HepG2 (cell line): ENCODE measurements around the gene PSD4. TPM values are rescaled to one million over a fixed set of nuclear protein-coding genes. Genes with fewer than 3 reads are reported as not detected.
A peak's percentile ranks its signal among the peaks of the same experiment; 100 is the strongest.

Experiments
- DR1 ChIP-seq: sonication (generic); formaldehyde crosslinking; IDR thresholded peaks from 2 replicates; pipeline ENCODE4 v1.8.0; 2021; ENCODE audit warnings: mild to moderate bottlenecking, missing genetic modification reagents, inconsistent platforms
- EP300 ChIP-seq, 3 experiments: sonication (generic) in 1 of 3; formaldehyde crosslinking in 1 of 3; IDR thresholded peaks; 2 replicates each; pipeline versions ENCODE4 v1.5.1 to v1.6.1; 2011 to 2020; ENCODE audit warnings: low read depth in 2 of 3, low read length in 2 of 3, borderline replicate concordance in 1 of 3, improper control_type of control experiment in 1 of 3, mild to moderate bottlenecking in 1 of 3, missing genetic modification reagents in 1 of 3, moderate library complexity in 1 of 3
- KAT7 ChIP-seq: IDR thresholded peaks from 2 replicates; pipeline ENCODE4 v1.6.1; 2018; ENCODE audit warnings: borderline replicate concordance, missing compliant biosample characterization
- KAT8 ChIP-seq: IDR thresholded peaks from 2 replicates; pipeline ENCODE4 v1.6.1; 2016; ENCODE audit warnings: missing genetic modification reagents, missing compliant biosample characterization
- PHF20 ChIP-seq: sonication (generic); formaldehyde crosslinking; IDR thresholded peaks from 2 replicates; pipeline ENCODE4 v1.5.0; 2020; ENCODE audit warnings: mild to moderate bottlenecking, missing genetic modification reagents
- POLR2G ChIP-seq: fragments of 200-400 bp; formaldehyde crosslinking; IDR thresholded peaks from 2 replicates; pipeline ENCODE4 v1.6.1; 2018; ENCODE audit warnings: mild to moderate bottlenecking, low read depth, low read length, moderate library complexity
- SMARCC2 ChIP-seq: fragments of 450-650 bp; IDR thresholded peaks from 2 replicates; pipeline ENCODE4 v1.6.1; 2017; ENCODE audit warnings: antibody characterized with exemption, mild to moderate bottlenecking
- TRIM24 ChIP-seq: sonication (generic); formaldehyde crosslinking; IDR thresholded peaks from 2 replicates; pipeline ENCODE4 v1.8.0; 2022; ENCODE audit warnings: mild to moderate bottlenecking, missing genetic modification reagents
- ZBED4 ChIP-seq: sonication (generic); formaldehyde crosslinking; IDR thresholded peaks from 2 replicates; pipeline ENCODE4 v1.4.0; 2020; ENCODE audit warnings: missing genetic modification reagents, borderline replicate concordance
- ZNF281 ChIP-seq: sonication (generic); formaldehyde crosslinking; IDR thresholded peaks from 2 replicates; pipeline ENCODE4 v1.4.0; 2020; ENCODE audit warnings: missing genetic modification reagents, borderline replicate concordance
- ZNF3 ChIP-seq: IDR thresholded peaks from 2 replicates; pipeline ENCODE4 v1.7.0; 2017; ENCODE audit warnings: inconsistent platforms
- ZNF558 ChIP-seq: sonication (generic); formaldehyde crosslinking; IDR thresholded peaks from 2 replicates; pipeline ENCODE4 v1.9.0; 2022; ENCODE audit warnings: mild to moderate bottlenecking, missing genetic modification reagents, borderline replicate concordance
- ZSCAN21 ChIP-seq: sonication (generic); formaldehyde crosslinking; IDR thresholded peaks from 2 replicates; pipeline ENCODE4 v1.8.0; 2022; ENCODE audit warnings: mild to moderate bottlenecking, missing genetic modification reagents, moderate library complexity, borderline replicate concordance
- polyA plus RNA-seq, 8 experiments: library from polyadenylated mRNA; depleted of rRNA in 3 of 8; stranded (reverse) in 7 of 8; unstranded in 1 of 8; fragments of >200 nt; fragmentation: Illumina TruSeq in 4 of 8; extraction: Trizol in 4 of 8; gene quantifications; 2 replicates each; pipeline versions ENCODE4 v1.2.1 to v1.2.3, GENCODE V29; 2011 to 2016; ENCODE audit warnings: low read depth in 4 of 8, missing spikeins in 1 of 8, mixed read lengths in 1 of 8; ENCODE audit not compliant: insufficient read depth in 1 of 8
- total RNA-seq, 5 experiments: library from RNA; depleted of rRNA; stranded (reverse); fragments of >200 nt; fragmentation: Illumina TruSeq; extraction: Trizol; gene quantifications; 2 replicates each; pipeline ENCODE4 v1.2.3, GENCODE V29; 2016; ENCODE audit warnings: low read depth in 1 of 5
- TF ChIP-seq, protein P1 (sequence below): sonication (generic); formaldehyde crosslinking; IDR thresholded peaks from 2 replicates; pipeline ENCODE4 v1.4.0; 2020; ENCODE audit warnings: missing genetic modification reagents, borderline replicate concordance

PSD4 gene
- total and polyA plus RNA-seq, 2 of the 13 experiments (the other 11 are each of a cell fraction or from before 2014, with no cell fraction given), result 5.8 to 9.4 TPM

DNA sequence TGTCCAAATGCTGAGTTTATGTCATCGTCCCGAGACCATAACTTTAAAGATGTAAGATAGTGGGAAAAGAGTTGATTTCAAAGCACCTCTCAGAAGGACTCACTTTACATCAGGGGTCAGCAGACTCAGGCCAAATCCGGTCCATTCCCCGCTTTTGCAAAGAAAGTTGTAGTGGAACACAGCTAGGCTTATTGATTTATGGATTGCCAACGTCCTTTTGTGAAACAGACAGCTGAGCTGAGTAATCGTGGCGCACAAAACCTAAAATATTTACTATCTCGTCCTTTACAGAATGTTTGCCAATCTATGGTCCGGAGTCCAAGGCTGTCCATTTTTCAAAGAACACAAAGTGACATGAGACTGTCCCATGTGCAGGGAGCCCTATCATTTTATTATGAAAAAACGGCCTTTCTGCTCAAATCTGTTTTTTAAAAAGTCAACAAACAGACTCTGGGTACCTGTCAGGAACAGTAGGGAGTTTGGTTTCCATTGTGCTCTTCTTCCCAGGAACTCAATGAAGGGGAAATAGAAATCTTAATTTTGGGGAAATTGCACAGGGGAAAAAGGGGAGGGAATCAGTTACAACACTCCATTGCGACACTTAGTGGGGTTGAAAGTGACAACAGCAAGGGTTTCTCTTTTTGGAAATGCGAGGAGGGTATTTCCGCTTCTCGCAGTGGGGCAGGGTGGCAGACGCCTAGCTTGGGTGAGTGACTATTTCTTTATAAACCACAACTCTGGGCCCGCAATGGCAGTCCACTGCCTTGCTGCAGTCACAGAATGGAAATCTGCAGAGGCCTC lies 46.7 kb upstream of the PSD4 start, which contains the start of gene IL1RN (continued):
- TF ChIP-seq ZBED4 (CRISPR knock-in tag) (peak; percentile 67; the same call in 1 of the 2 replicates), SMARCC2 (peak; percentile 75; the same call in 1 of the 2 replicates), DR1 (CRISPR knock-in tag) (peak; percentile 17; the same call in 1 of the 2 replicates), PHF20 (CRISPR knock-in tag) (0 out of 2 replicates have a peak, but pooled peaks have one; percentile 18), KAT7 (CRISPR knock-in tag) (0 out of 2 replicates have a peak, but pooled peaks have one; percentile 33), ZNF281 (CRISPR knock-in tag) (no peak), EP300 (IDR thresholded peaks at IDR 0.05; ENCODE audit: low read depth in 2 of 2, low read length in 2 of 2) (peak; percentile 81 to 96), EP300 (CRISPR knock-in tag; IDR thresholded peaks at IDR 0.05; ENCODE audit: borderline replicate concordance) (peak; percentile 92), KAT8 (CRISPR knock-in tag) (peak; percentile 63; the same call in 1 of the 2 replicates), ZSCAN21 (CRISPR knock-in tag) (peak; percentile 68), ZNF3 (peak; percentile 71; the same call in 1 of the 2 replicates), ZNF558 (0 out of 2 replicates have a peak, but pooled peaks have one; percentile 70), TRIM24 (CRISPR knock-in tag) (0 out of 2 replicates have a peak, but pooled peaks have one; percentile 60), POLR2G (peak; percentile 43)
- TF ChIP-seq, protein P1, sequence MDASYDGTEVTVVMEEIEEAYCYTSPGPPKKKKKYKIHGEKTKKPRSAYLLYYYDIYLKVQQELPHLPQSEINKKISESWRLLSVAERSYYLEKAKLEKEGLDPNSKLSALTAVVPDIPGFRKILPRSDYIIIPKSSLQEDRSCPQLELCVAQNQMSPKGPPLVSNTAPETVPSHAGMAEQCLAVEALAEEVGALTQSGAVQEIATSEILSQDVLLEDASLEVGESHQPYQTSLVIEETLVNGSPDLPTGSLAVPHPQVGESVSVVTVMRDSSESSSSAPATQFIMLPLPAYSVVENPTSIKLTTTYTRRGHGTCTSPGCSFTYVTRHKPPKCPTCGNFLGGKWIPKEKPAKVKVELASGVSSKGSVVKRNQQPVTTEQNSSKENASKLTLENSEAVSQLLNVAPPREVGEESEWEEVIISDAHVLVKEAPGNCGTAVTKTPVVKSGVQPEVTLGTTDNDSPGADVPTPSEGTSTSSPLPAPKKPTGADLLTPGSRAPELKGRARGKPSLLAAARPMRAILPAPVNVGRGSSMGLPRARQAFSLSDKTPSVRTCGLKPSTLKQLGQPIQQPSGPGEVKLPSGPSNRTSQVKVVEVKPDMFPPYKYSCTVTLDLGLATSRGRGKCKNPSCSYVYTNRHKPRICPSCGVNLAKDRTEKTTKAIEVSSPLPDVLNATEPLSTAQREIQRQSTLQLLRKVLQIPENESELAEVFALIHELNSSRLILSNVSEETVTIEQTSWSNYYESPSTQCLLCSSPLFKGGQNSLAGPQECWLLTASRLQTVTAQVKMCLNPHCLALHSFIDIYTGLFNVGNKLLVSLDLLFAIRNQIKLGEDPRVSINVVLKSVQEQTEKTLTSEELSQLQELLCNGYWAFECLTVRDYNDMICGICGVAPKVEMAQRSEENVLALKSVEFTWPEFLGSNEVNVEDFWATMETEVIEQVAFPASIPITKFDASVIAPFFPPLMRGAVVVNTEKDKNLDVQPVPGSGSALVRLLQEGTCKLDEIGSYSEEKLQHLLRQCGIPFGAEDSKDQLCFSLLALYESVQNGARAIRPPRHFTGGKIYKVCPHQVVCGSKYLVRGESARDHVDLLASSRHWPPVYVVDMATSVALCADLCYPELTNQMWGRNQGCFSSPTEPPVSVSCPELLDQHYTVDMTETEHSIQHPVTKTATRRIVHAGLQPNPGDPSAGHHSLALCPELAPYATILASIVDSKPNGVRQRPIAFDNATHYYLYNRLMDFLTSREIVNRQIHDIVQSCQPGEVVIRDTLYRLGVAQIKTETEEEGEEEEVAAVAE (CRISPR knock-in tag), result peak; percentile 83; the same call in 1 of the 2 replicates
